ENCODE data around the gene AKAP6.

Gene AKAP6

DNA sequence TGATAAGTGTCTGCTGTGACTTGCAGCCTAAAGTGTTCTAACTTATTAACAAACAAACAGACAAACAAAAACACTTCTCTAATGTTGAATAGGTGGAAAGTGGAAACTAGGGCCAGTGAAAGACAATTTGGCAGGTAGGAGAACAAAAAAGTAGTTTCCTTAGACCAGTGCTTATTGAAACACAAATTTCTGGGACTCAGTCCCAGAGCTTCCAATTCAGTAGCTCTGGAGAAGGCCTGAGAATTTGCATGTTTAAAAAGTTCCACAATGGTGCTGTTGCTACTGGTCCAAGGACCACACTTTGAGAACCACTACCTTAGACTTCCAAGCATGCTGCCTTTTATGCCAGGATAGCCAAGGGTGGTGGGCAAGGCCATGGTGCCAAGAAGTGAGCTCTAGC lies 67.8 kb downstream of the AKAP6 start:
- H3K4me3 Mint-ChIP-seq, result no peak overlapping the region
- no peaks in the 10 kb centered on the region for H3K4me1 Mint-ChIP-seq (ENCODE audit: low read depth)
- H3K27me3 Mint-ChIP-seq (ENCODE audit: low read depth), result peaks cover 2% of the 10 kb centered on the region
- no peak overlapping the region for H3K27ac Mint-ChIP-seq
- H3K36me3 Mint-ChIP-seq (ENCODE audit: low read depth), result no peaks in the 10 kb centered on the region
- no peaks in the 10 kb centered on the region for H3K9me3 Mint-ChIP-seq
- DNase-seq (ENCODE audit: low spot score), result no peak

DNA sequence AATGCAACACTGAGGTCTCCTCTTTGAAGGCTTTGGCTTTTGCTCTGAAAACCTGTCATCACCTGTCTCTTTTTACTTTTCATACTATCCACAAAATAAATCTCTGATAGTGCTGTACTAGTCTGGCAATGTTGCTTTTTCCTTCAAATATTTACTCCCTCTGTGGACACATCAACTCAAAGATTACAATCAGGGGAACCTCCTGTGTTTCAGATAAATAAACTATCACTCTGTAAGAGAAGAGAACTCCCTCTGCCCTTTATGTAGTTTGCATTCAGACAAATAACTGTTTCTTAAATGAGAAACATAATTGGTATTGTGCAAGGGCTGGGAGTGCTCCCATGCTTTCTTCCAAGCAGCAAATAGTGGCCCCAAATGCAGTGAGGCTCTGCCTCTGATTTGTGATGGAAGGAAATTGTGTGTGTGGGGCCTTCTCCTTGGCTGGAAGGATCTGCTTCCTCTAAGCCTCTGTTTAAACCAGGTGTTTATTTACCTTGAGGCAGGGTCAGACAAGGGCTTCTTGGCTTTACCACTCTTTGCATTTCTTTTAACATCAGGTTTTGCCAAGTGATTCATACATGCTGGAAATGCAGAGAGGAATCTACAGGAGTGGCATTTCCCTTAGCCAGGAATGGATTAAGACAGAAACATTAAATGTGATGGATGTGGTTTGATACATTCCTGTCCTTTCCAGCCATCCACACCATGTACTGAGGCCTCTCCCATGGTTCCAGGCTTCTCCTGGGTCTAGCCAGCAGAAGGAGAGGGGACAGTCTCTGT lies 69.0 kb downstream of the AKAP6 start:
- Mint-ChIP-seq H3K9me3 (no peaks in the 10 kb centered on the region), H3K36me3 (ENCODE audit: low read depth) (no peaks in the 10 kb centered on the region)
- no peak for DNase-seq (ENCODE audit: low spot score)

DNA sequence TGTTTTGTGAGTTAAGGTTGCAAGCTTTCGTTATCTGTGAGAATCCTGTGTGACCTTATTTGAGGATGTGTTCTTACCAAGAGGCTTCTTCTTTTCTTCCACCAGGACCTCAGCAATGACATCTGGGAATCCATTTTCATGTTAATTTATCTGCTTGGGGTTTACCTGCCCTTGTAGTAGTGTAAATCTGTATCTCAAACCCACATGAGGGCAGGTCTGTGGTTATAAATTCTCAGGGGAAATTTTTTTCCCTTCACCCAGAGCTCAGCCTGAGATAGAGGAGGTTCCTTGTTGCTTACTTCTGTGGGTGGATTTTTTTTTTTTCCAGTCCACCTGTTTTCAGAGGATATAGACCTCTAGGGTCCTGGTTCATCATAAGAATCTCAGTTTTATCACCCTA lies 70.8 kb downstream of the AKAP6 start:
- Mint-ChIP-seq H3K9me3 (no peaks in the 10 kb centered on the region), H3K4me3 (no peak overlapping the region), H3K27ac (no peak overlapping the region), H3K27me3 (ENCODE audit: low read depth) (no peaks in the 10 kb centered on the region), H3K4me1 (ENCODE audit: low read depth) (no peaks in the 10 kb centered on the region), H3K36me3 (ENCODE audit: low read depth) (no peaks in the 10 kb centered on the region)
- DNase-seq (ENCODE audit: low spot score), result no peak

More for the DNA sequence above, 69.0 kb downstream of the AKAP6 start:
- Mint-ChIP-seq H3K27me3 (ENCODE audit: low read depth) (peaks cover 2% of the 10 kb centered on the region), H3K4me1 (ENCODE audit: low read depth) (no peaks in the 10 kb centered on the region), H3K4me3 (no peak overlapping the region), H3K27ac (no peak overlapping the region)

DNA sequence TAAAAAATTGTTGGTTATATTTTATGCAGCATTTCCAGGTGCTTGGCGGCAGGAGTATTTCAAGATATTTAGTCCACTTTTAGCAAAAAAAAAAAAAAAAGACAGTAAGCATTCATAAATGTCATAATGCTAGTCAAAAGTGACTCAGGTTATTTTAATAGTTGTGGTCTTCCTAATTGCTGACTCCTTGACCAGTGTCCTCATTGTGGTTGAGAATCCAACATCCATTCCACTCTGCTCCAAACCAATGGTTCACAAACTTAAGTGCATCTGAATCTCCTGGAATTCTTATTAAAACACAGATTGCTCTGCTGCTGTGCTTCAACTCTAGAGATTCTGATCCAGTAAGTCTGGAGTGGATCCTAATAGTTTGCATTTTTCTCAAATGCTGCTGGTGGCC lies 71.4 kb downstream of the AKAP6 start:
- Mint-ChIP-seq H3K9me3 (no peaks in the 10 kb centered on the region), H3K27me3 (ENCODE audit: low read depth) (no peaks in the 10 kb centered on the region)

DNA sequence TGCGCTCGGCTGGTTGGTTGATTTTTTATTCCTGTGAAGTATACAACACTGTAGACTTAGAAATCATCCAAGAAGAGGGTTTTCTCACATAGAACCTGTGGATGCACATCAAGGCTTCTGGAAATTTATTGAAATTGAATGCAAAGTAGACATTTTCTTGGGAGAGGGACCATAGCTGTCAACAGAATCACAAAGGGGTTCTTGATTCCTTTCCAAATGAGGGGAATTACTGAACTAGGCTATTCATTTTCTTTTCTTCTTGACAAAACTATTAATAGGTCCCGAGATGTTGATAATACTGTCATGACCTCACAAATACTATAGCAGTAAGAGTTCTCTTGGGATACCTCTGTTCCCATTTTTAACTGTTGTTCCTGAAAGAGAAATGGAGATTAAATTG lies 73.9 kb downstream of the AKAP6 start:
- Mint-ChIP-seq H3K4me1 (ENCODE audit: low read depth) (no peaks in the 10 kb centered on the region), H3K36me3 (ENCODE audit: low read depth) (no peaks in the 10 kb centered on the region), H3K9me3 (no peaks in the 10 kb centered on the region), H3K27ac (no peak overlapping the region), H3K27me3 (ENCODE audit: low read depth) (no peaks in the 10 kb centered on the region), H3K4me3 (no peak overlapping the region)
- DNase-seq (ENCODE audit: low spot score), result no peak

More for the DNA sequence above, 71.4 kb downstream of the AKAP6 start:
- no peak overlapping the region for H3K4me3 Mint-ChIP-seq
- no peak overlapping the region for H3K27ac Mint-ChIP-seq
- no peaks in the 10 kb centered on the region for H3K4me1 Mint-ChIP-seq (ENCODE audit: low read depth)
- H3K36me3 Mint-ChIP-seq (ENCODE audit: low read depth), result no peaks in the 10 kb centered on the region
- DNase-seq (ENCODE audit: low spot score), result no peak

DNA sequence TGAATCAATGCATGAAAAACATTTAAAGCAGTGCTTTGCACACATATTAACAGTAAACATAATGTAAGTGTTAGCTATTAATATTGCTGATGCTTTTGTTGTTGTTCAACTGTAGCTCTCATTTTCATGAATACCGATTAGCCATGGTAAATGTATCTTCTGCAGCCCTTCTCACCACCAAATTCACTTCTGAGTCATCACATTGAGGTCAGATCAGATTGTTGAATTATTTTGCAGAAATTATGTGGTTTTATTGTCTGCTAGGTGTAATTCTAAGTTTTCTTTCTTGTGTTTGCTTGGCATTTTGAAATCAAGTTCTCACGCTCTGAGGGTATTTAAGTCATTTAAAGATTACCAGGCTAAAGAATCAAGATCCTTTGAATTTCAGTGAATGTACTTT lies 74.6 kb downstream of the AKAP6 start:
- Mint-ChIP-seq H3K9me3 (no peaks in the 10 kb centered on the region), H3K4me3 (no peak overlapping the region), H3K27ac (no peak overlapping the region), H3K4me1 (ENCODE audit: low read depth) (no peaks in the 10 kb centered on the region), H3K36me3 (ENCODE audit: low read depth) (no peaks in the 10 kb centered on the region), H3K27me3 (ENCODE audit: low read depth) (no peaks in the 10 kb centered on the region)
- DNase-seq (ENCODE audit: low spot score), result no peak

DNA sequence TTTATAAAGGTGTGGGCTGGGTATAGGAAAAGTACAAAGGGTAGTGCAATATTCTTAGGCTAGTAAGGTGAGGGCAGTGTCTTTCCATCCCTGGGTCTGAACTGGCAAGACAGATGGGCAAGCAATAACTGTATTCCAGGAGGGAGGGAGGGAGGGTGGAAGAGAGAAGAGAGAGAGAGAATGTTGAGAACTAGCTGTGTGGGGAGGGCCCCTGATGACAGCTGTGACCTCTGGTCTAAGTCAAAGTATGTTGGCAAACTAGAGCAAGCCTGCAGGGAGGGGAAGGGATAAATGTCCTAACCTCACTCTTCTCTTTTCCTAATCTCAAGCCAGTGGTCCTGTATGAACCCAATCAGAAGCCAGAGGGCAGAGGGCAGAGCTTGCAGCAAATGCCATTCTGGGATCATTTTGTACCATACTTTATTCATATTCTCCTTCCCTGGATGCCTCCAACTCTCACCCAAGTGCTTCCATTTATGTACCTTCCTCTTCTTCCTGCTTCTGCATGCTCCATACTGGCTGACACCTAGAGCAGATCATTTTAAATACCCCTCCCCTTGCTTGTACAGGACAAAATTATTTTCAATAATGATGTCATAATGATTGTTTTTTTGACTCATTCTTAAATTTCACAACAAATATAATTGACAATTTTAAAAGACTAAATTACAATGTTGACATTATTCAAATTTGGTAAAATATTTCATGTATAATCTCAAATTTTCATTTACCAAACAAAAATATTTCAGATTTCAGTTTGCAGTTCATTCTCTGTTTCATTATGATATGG lies 75.9 kb downstream of the AKAP6 start:
- Mint-ChIP-seq H3K9me3 (no peaks in the 10 kb centered on the region), H3K4me3 (no peak overlapping the region), H3K36me3 (ENCODE audit: low read depth) (no peaks in the 10 kb centered on the region), H3K27ac (no peak overlapping the region), H3K4me1 (ENCODE audit: low read depth) (no peaks in the 10 kb centered on the region), H3K27me3 (ENCODE audit: low read depth) (no peaks in the 10 kb centered on the region)
- no peak for DNase-seq (ENCODE audit: low spot score)

DNA sequence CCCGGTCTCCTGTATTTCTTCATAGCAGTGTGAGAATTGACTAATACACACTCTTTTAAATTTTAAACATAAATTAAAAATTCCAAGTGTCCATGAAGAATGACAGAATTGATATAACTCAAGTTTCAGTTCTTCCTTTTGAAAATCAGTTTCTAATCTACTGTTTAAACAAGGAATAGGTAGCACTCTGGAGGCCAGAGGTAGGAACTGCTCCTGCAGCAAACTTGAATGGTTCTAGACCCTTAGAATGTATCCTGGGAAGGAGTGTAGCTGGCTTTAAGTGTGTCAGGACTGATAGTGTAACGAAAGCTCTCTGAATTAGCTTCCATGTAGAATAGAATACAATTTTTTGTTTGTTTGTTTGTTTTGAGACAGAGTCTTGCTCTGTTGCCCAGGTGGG lies 76.8 kb downstream of the AKAP6 start:
- H3K27me3 Mint-ChIP-seq (ENCODE audit: low read depth), result no peaks in the 10 kb centered on the region
- no peak overlapping the region for H3K27ac Mint-ChIP-seq
- DNase-seq (ENCODE audit: low spot score), result no peak

DNA sequence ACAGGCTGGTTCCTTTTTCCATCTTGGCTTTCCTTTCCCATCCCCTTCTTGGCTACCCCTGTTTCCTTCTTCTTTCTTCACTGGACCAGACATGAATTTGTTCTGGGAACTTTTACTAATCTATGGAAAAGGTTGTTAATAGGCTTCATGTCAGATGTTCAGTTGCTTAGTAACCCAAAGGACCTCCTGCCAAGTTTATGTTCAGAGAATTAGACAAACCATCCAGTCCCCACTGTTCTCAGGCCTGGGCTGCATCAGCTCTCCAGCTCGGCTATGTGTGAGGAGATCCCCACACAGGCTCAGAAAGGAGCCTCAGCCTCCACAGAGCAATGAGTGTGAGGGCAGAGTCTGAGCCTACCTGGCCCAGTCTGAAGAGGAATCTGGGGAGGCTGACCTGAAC lies 78.0 kb downstream of the AKAP6 start:
- Mint-ChIP-seq H3K27me3 (ENCODE audit: low read depth) (no peaks in the 10 kb centered on the region), H3K36me3 (ENCODE audit: low read depth) (no peaks in the 10 kb centered on the region), H3K4me3 (no peak overlapping the region), H3K9me3 (no peaks in the 10 kb centered on the region), H3K4me1 (ENCODE audit: low read depth) (no peaks in the 10 kb centered on the region), H3K27ac (no peak overlapping the region)
- no peak for DNase-seq (ENCODE audit: low spot score)

More for the DNA sequence above, 76.8 kb downstream of the AKAP6 start:
- Mint-ChIP-seq H3K9me3 (no peaks in the 10 kb centered on the region), H3K36me3 (ENCODE audit: low read depth) (no peaks in the 10 kb centered on the region), H3K4me3 (no peak overlapping the region), H3K4me1 (ENCODE audit: low read depth) (no peaks in the 10 kb centered on the region)

DNA sequence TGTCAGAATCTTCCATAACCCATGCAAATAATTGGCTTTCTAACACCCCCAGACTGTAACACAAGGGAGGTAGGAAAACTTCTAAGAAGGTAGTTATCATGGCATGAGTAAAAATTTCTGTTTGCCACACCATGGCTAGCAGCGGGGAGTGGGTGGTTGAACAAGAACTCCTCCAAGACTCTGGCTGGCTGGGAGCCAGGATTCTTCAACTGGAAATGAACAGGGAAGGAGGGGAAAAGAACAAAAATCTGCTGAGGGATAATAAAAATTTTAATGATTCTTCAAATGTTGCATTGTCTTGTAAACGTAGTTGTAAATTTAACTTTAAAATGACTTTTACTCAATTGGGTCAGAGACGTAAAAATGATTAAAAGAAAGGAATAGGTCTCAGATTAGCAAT lies 78.9 kb downstream of the AKAP6 start:
- no peak overlapping the region for H3K27ac Mint-ChIP-seq
- no peak for DNase-seq (ENCODE audit: low spot score)
- no peak overlapping the region for H3K4me3 Mint-ChIP-seq
- H3K4me1 Mint-ChIP-seq (ENCODE audit: low read depth), result no peaks in the 10 kb centered on the region
- H3K36me3 Mint-ChIP-seq (ENCODE audit: low read depth), result no peaks in the 10 kb centered on the region
- H3K27me3 Mint-ChIP-seq (ENCODE audit: low read depth), result no peaks in the 10 kb centered on the region
- no peaks in the 10 kb centered on the region for H3K9me3 Mint-ChIP-seq

DNA sequence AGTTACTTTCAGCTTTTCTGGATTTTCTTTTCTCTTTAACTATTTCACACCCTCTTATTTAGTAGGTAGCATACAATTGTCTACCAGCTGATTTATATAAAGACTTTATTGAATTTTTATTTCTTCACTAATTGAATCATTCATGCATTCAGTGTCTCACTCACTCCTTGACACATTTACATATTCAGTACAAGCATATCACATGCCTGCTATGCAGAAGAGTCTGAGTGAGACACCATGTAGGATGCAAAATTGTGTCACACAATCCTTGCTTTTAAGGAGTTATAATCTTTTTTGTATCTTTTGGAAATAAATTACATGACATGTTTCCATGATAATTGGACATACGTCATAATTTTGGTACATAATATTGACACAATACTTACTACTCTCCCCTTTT lies 83.0 kb downstream of the AKAP6 start:
- H3K27ac Mint-ChIP-seq, result no peak overlapping the region

DNA sequence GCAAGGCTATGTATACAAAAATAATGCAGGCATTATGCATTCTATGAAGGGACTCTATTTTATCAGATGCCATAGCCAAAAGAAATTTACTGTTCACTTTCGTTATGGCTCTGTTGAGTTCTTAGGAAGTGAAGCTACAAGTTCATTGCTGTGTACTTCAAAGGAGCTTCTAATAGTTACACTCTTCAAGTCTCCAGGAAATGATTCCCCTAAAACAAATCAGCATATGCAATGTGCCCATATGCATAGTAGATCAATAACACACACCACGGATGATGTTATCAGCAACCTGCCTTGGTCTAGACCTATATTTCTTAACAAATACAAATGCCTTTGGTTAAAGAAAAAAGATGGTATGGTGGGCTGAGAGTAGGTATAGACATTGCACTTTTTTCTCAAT lies 83.4 kb downstream of the AKAP6 start:
- no peak overlapping the region for H3K4me3 Mint-ChIP-seq
- no peaks in the 10 kb centered on the region for H3K36me3 Mint-ChIP-seq (ENCODE audit: low read depth)
- H3K27ac Mint-ChIP-seq, result no peak overlapping the region
- H3K27me3 Mint-ChIP-seq (ENCODE audit: low read depth), result no peaks in the 10 kb centered on the region
- DNase-seq (ENCODE audit: low spot score), result no peak
- no peaks in the 10 kb centered on the region for H3K4me1 Mint-ChIP-seq (ENCODE audit: low read depth)
- H3K9me3 Mint-ChIP-seq, result no peaks in the 10 kb centered on the region

More for the DNA sequence above, 83.0 kb downstream of the AKAP6 start:
- H3K4me1 Mint-ChIP-seq (ENCODE audit: low read depth), result no peaks in the 10 kb centered on the region
- no peaks in the 10 kb centered on the region for H3K27me3 Mint-ChIP-seq (ENCODE audit: low read depth)
- no peak for DNase-seq (ENCODE audit: low spot score)
- H3K9me3 Mint-ChIP-seq, result no peaks in the 10 kb centered on the region
- H3K36me3 Mint-ChIP-seq (ENCODE audit: low read depth), result no peaks in the 10 kb centered on the region
- no peak overlapping the region for H3K4me3 Mint-ChIP-seq

DNA sequence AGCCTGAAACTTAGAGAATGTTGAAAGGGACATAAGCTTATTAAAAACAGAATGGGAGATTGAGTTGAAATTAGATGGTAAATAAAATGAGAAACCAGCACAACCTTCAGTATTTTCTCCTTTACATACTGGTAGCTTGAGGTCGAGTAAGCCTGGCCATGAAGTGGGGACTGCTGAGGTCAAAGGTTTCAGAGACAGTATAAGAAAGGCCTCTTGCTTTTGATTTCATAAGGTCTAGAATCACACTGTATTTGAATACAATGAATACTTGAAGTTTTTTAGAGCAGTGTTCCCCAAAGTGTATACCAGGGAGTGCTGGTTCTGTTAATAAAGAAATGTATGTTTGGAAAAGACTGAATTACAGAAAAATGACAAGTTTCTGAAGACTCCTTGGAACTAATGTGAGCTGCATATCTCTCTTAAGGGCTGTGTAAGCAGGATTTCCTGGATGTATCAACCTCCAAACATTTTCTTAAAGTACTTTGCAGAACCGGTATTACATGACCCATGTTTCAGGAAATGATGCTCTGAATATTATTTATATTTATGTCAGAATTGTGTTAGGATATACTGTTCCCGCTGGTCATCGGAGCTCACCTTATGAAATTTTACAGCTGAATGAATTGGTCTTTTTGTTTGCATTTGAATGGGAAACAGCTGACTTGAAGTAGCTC lies 85.0 kb downstream of the AKAP6 start:
- H3K4me1 Mint-ChIP-seq (ENCODE audit: low read depth), result peaks cover under 1% of the 10 kb centered on the region
- no peaks in the 10 kb centered on the region for H3K27me3 Mint-ChIP-seq (ENCODE audit: low read depth)
- no peak overlapping the region for H3K27ac Mint-ChIP-seq
- H3K36me3 Mint-ChIP-seq (ENCODE audit: low read depth), result no peaks in the 10 kb centered on the region
- no peaks in the 10 kb centered on the region for H3K9me3 Mint-ChIP-seq
- DNase-seq (ENCODE audit: low spot score), result no peak
- H3K4me3 Mint-ChIP-seq, result no peak overlapping the region

DNA sequence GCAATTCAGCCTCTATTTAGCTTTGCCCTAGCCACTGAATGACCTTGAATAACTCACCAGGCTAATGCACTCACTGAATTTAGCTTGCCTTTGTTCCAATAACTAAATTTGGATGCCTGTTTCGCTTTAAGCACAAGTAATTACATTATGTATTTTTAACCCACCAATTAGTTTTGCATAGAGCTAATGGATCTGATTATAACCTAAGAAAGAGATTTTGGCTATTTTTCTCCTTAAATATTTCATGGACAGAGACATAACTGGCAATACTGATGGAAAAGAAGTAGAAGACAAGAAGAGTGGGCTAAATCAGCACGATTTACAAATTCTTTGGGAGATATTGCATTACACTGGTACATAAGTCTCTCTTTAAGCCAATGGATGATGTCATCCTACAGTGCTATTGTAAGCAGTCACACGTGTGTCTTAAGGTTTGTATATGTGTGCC lies 85.7 kb downstream of the AKAP6 start:
- H3K27me3 Mint-ChIP-seq (ENCODE audit: low read depth), result no peaks in the 10 kb centered on the region
- H3K4me1 Mint-ChIP-seq (ENCODE audit: low read depth), result peaks cover 3% of the 10 kb centered on the region
- no peak for DNase-seq (ENCODE audit: low spot score)
- H3K27ac Mint-ChIP-seq, result no peak overlapping the region
- H3K9me3 Mint-ChIP-seq, result no peaks in the 10 kb centered on the region
- H3K4me3 Mint-ChIP-seq, result no peak overlapping the region
- H3K36me3 Mint-ChIP-seq (ENCODE audit: low read depth), result no peaks in the 10 kb centered on the region
